SKM-1 (cell line): ENCODE data around the gene FAM25G.
"Not testable (repeated sequence)": the region's sequence is repeated elsewhere in the genome, so short reads cannot be mapped to it uniquely, and the experiment has no call there.

Experiments
- DNase-seq: peaks from one replicate; lab custom pipeline; 2025; ENCODE audit not compliant: unreplicated experiment; lab: John Stamatoyannopoulos, UW

FAM25G gene

GRCh38 chr10:47491600-47491999, at the start of gene FAM25G:
TSS of gene FAM25G (minus strand) at chr10:47491700. CDS start at chr10:47491674, 26 bp downstream.
- not testable (repeated sequence) for DNase-seq

DNA sequence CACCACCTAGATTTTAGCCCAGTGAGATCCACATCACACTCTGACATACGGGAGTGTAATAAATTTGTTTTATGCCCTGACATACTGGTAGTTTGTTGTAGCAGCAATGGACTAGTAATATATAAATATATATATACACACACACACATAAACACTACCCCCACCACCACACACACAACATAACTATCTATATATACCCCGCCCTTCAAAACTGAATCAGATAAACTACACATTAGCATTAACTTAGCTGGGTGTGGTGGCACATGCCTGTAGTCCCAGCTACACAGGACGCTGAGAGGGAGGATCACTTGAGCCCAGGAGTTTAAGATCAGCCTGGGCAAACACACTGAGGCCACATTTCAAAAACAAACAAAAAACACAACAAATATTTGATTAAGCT, 44.9 kb upstream of the FAM25G start:
- DNase-seq, result not testable (repeated sequence)

DNA sequence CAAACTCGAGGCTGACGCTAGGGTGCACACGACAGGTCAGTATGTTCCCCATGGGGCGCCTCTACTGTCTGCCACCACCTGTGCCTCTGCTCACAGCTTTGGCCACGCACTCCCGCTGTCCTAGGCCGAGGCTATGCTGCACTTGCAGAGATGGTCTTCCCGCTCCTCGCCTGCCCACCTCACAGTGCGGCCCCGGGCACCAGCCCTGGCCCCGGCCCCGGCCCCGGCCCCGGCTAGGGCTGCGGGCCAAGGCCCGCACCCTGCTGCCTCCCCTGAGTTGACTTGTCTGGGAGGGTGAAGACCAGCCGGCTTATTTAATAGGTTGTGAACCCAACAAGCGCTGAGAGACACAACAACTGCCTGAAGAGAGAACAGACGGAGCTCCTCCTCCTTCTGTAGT, 32.0 kb upstream of the FAM25G start, which contains the start of gene AGAP9:
AGAP9 (minus strand) TSS at position 164 of the 400 bp plus-strand sequence; CDS start at position 52, 112 bp downstream.
- DNase-seq, result not testable (repeated sequence)

DNA sequence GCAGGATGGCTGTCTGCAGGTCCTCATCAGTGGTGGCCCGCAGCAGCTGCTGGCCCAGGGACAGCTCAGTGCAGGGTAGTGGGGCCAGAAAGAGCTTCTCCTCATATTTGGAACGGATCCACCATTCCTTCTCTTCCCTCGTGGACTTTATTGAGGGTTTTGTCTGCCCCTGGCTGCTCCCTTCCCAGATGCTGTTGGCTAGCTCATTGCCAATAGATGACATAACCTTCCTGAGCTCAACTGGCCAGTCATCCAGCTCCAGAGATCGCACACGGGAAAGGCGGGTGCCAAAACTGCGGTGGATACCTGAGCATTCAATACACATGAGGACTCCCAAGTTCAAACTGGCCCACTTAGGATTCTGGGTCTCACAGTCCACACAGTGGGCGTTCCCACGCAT, 10.8 kb upstream of the FAM25G start:
- DNase-seq, result not testable (repeated sequence)

GRCh38 chr10:47494226-47494625, 2.7 kb upstream of the FAM25G start:
- not testable (repeated sequence) for DNase-seq

DNA sequence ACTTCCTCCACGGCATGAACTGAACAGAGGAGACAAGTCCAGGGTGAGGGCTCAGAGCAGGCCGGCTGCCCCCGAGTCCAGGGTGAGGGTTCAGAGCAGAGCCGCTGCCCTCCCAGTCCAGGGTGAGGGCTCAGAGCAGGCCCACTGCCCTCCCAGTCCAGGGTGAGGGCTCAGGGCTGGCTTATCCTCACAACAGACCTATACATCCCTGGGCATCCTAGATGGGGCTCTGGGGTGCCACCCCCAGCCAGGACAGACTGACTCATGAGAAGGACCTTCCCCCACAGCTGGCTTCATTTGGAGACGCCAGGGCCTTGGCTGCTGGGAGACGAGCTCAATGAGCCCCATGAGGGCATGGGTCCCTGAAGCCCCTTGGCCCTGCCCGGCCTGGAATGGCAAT, 1.9 kb downstream of the FAM25G start:
- DNase-seq, result not testable (repeated sequence)

DNA sequence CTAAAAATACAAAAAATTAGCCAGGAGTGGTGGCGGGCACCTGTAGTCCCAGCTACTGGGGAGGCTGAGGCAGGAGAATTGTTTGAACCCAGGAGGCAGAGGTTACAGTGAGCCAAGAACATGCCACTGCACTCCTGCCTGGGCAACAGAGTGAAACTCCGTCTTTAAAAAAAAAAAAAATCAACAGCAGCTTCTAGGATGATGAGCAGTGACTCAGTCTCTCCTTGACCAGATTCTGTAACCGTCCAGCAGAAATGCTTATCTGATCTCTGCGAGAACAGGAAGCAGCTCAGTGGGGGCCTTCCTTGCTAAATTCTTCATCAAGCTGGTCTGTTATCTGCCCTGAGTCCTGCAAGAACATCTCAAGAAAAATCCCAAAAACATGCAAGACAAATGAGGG, 5.6 kb downstream of the FAM25G start:
- DNase-seq, result not testable (repeated sequence)

DNA sequence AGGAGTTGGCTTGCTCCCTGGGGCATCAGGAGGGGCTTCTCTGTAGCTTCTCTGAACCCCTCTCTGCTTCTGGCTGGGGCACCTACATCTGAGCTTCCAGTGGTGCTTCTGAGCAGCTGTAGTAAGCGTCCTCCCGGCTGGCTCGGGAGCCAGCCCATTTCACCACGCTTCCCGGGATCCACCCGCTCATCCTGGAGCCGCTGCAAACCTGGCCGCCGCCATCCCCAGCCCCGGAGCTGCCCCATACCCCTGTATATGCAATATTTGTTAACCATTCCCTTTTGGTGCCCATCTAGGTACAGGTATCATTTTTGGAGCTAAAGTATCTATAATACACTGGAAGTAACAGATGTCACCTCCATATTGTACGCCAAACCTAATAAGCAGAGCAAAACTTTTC, 6.7 kb downstream of the FAM25G start:
- not testable (repeated sequence) for DNase-seq

- not testable (repeated sequence) for DNase-seq
These were observed 7.6 kb downstream of the FAM25G start, which contains the start of gene ANXA8 for GRCh38 chr10:47483923-47484322. TSS of gene ANXA8 (minus strand) at chr10:47484115. CDS start at chr10:47483933, 182 bp downstream.

GRCh38 chr10:47482367-47482766, 9.1 kb downstream of the FAM25G start:
- not testable (repeated sequence) for DNase-seq

- not testable (repeated sequence) for DNase-seq
These were observed 9.7 kb downstream of the FAM25G start for GRCh38 chr10:47481768-47482181.

GRCh38 chr10:47481182-47481766, 10.2 kb downstream of the FAM25G start:
- DNase-seq, result not testable (repeated sequence)

DNA sequence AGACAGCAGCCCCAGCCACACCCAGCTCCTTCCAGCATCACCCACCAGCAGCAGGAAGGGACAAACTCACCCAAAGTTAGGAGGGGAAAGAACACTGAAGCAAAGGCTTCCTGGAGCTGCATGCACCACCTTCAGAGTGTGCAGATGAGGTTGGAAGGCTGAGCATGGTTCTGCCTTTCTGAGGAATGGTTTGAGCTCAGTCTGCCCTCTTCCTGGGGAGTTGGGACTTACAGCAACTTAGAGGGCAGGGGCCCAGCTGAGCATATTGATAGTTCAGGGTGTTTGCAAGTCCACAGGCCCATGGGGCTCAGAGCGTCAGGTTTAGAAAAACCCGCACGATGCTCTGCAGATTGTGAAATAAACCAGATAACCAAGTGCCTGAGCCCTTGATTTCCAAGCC, 11.4 kb downstream of the FAM25G start:
- DNase-seq, result not testable (repeated sequence)

DNA sequence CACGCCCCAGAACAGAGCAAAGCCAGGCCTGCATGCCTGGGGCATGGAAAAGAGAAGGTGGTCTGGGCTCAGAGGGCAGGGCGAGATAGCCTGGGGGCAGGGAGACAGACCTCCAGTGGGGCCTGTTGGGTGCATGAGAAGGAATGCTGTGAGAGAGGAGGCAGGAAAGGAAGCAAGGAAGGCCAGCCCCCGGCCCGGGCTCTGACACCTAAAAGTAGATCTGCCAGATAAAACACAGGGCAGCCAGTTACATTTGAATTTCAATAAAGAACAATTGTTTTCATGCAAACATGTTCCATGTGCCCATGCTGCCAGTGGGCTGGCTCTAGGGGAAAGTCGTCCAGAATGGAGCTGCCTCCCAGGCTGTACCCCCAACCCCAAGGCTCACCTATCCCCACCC, 13.4 kb downstream of the FAM25G start:
- not testable (repeated sequence) for DNase-seq

DNA sequence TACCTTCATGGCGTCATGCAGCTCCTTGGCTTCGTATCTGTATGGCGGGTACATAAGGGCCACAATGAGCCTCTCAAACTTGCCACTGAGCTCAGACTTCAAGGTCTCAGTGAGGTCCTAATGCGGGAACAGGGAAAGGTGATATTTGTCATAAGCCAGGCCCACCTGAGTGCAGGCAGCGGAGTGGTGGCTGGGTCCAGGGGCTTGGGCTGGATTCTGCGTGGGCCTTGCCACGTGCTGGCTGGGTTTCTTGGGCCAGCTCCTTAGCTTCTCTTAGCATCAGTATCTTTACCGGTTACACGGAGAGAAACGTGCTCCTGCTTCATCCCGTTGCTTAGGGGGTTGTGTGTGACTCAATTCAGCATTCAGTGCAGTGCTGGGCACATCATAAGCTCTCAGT, 14.4 kb downstream of the FAM25G start:
- DNase-seq, result not testable (repeated sequence)

DNA sequence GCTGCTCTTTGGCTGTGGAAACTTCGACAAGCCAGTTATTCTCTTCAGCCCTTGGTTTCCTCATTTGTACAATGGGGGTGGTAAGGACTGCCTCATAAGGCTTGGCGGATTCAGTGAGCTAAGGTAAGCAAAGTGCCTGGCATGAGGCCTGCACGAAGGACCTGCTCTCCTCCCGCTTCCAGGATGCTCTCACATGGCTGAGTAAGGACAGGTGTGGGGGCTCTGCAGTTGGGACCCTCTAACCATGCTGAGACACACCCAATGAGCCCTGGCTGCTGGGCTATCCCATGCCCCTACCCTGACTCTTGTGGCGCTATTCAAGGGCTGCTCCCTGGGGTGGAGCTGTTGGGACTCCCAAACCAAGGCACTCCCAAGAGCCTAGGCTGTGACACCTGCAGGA, 16.4 kb downstream of the FAM25G start:
- DNase-seq, result not testable (repeated sequence)

DNA sequence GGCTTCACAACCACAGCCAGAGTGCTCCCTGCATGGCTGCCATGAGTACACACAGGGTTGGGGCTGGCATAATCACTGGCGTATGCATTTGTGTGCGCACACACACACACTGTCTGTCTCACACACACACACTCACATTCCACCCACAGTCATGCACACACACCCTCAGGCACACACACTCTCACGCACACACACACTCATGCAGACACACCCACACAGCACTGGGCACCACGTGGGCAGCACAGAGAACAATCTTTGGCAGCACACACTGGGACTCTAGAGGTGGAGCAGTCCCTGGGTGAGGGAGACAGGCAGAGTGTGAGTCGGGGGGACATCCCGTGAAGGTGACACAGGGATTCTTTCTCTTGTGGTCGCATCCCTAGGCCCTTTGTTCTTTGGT, 18.0 kb downstream of the FAM25G start:
- not testable (repeated sequence) for DNase-seq

DNA sequence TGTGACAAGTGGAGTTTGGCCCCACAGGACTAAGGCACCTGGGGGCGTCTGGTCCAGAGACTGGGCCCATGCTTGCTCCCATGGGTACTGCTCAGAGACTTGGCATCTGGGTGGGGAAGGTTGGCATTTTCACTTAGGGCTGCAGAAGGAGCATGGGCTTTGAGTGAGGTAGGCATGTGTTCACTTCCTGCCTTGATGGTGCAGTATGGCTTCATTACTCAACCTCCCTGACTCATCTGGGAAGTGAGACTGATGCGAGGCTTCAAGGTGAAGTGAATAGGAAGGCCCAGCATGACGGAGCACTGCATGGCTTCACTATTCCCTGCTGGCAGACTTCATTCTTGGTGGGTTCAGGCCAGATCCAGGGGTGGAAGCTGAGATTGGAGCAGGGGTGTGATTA, 18.9 kb downstream of the FAM25G start:
- DNase-seq, result not testable (repeated sequence)

DNA sequence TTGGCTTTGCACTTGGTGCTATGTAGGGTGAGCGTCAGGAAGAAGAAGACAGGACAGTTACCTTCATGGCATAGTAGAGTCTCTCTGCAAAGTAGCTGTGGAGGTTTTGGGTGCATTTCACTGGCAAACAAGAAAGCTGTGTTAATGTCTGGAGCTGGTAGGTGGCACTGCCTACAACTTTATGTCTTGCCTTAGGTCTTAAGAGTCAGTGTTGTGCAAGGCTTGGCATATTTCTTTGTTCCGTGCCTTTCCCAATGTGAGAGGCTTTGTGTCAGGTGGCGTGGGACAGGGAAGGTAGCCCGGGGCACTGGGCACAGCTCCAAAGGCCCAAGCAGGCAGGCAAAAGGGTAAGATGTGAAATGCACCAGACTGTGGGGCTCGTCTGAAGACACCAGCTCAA, 19.4 kb downstream of the FAM25G start:
- DNase-seq, result not testable (repeated sequence)

GRCh38 chr10:47468731-47469528, 22.6 kb downstream of the FAM25G start:
- not testable (repeated sequence) for DNase-seq

- DNase-seq, result not testable (repeated sequence)
These were observed 23.5 kb downstream of the FAM25G start for GRCh38 chr10:47467957-47468356.

GRCh38 chr10:47467458-47467857, 24.0 kb downstream of the FAM25G start:
- not testable (repeated sequence) for DNase-seq
